ENCODE measurements around the gene ERCC1.

Gene ERCC1

DNA sequence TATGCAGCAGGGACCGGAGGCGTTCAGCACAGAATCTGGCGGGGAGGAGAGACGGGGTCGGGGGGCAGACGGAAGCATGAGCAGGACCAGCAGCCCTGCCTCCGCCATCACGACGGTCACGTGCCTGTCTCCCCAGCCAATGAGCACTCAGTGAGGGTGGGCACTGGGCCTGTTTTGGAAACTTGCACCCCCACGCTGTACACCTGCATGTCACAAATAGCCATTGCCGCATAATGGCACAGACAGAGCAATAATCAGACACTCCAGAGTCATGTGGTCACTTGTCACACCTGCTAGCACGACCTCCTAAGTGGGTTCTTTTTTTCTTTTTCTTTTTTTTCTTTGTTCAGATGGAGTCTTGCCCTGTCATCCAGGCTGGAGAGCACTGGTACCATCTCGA lies 62.1 kb downstream of the ERCC1 start:
- TF ChIP-seq, protein P1, sequence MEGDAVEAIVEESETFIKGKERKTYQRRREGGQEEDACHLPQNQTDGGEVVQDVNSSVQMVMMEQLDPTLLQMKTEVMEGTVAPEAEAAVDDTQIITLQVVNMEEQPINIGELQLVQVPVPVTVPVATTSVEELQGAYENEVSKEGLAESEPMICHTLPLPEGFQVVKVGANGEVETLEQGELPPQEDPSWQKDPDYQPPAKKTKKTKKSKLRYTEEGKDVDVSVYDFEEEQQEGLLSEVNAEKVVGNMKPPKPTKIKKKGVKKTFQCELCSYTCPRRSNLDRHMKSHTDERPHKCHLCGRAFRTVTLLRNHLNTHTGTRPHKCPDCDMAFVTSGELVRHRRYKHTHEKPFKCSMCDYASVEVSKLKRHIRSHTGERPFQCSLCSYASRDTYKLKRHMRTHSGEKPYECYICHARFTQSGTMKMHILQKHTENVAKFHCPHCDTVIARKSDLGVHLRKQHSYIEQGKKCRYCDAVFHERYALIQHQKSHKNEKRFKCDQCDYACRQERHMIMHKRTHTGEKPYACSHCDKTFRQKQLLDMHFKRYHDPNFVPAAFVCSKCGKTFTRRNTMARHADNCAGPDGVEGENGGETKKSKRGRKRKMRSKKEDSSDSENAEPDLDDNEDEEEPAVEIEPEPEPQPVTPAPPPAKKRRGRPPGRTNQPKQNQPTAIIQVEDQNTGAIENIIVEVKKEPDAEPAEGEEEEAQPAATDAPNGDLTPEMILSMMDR (IDR thresholded peaks at IDR 0.05; ENCODE audit: insufficient read depth, low read length, poor library complexity, severe bottlenecking) = no peak
- Histone ChIP-seq H3K27me3 (replicated peaks; ENCODE audit: control insufficient read depth, insufficient read depth, low read length) (no peaks in the 10 kb centered on the region), H3K4me3 (replicated peaks; ENCODE audit: low read depth, low read length) (no peak overlapping the region), H3K36me3 (ENCODE audit: control insufficient read depth, insufficient read depth, low read length) (peaks cover 25% of the 10 kb centered on the region)
- DNase-seq (ENCODE audit: extremely low read depth, insufficient read length) = no peak

DNA sequence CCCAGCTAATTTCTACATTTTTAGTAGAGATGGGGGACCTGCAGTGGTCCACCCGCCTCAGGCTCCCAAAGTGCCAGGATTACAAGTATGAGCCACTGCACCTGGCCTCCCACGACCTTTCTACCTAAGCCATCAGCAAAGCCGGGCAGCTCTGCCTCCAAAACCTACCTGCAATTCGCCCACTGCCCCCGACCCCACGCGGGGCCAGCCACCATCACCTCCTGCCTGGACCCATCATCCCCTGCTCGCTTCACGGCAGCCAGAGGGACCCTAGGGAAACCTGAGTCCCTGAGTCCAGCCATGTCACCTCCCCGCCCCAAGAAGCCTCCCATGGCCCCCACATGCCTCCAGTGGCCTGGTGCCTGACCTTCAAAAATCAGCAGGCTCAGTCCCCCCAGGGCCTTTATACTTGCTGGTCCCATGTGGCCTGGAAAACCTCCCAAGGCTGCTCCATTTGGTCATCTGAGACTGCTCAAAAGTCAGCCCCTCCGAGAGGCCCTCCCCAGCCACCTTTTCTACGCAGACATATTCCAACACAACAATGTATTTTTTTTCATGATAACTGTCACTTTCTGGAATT lies 65.4 kb downstream of the ERCC1 start:
- no peaks in the 10 kb centered on the region for H3K27me3 ChIP-seq (replicated peaks; ENCODE audit: control insufficient read depth, insufficient read depth, low read length)
- TF ChIP-seq, protein P1 (IDR thresholded peaks at IDR 0.05; ENCODE audit: insufficient read depth, low read length, poor library complexity, severe bottlenecking) = no peak
- H3K4me3 ChIP-seq (replicated peaks; ENCODE audit: low read depth, low read length) = no peak overlapping the region
- H3K36me3 ChIP-seq (ENCODE audit: control insufficient read depth, insufficient read depth, low read length) = peaks cover 37% of the 10 kb centered on the region
- no peak for DNase-seq (ENCODE audit: extremely low read depth, insufficient read length)

DNA sequence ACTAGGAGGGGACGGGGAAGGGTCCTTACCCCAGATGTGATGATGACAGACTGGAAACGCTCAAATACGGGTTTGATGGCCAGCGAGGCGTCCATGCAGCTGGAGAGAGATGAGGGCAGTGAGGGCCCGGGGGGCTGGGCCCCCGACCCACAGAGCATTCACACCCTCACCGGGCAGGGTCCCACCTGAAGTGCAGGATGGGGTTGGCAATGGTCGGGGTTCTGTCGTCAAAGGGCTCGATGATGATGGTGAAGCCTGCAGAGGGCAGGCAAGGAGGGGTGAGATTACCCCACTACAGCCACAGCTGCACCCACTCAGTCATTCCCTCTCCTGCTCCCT lies 66.3 kb downstream of the ERCC1 start:
- H3K27me3 ChIP-seq (replicated peaks; ENCODE audit: control insufficient read depth, insufficient read depth, low read length) = no peaks in the 10 kb centered on the region
- no peak for DNase-seq (ENCODE audit: extremely low read depth, insufficient read length)
- H3K36me3 ChIP-seq (ENCODE audit: control insufficient read depth, insufficient read depth, low read length) = peaks cover 35% of the 10 kb centered on the region
- TF ChIP-seq, protein P1 (IDR thresholded peaks at IDR 0.05; ENCODE audit: insufficient read depth, low read length, poor library complexity, severe bottlenecking) = no peak
- no peak overlapping the region for H3K4me3 ChIP-seq (replicated peaks; ENCODE audit: low read depth, low read length)

Data from GM06990 (cell line).